Kidney (tissue), 14 donors: ENCODE measurements around the gene ADRA2C. TPM values are rescaled to one million over a fixed set of nuclear protein-coding genes. Genes with fewer than 3 reads are reported as not detected.
A peak's percentile ranks its signal among the peaks of the same experiment; 100 is the strongest.

Experiments used
- DNase-seq, 5 donors: peaks; one replicate each; pipeline ENCODE4 v3.0.0-alpha.2; 2013 to 2020
- FAIRE-seq: peaks from 2 replicates; lab custom pipeline; 2012; peaks lifted over from hg19 to GRCh38; lab: Jason Lieb, UNC
- H3K27ac ChIP-seq, 2 donors: one replicate each; pipeline ENCODE4 v1.7.0; 2013; ENCODE audit warnings: low read depth in 2 of 2, low read length in 2 of 2, inconsistent platforms in 1 of 2
- H3K27me3 ChIP-seq: one replicate; pipeline ENCODE4 v1.7.1; 2013; ENCODE audit warnings: low read length, inconsistent platforms; ENCODE audit not compliant: control insufficient read depth, insufficient read depth
- H3K36me3 ChIP-seq, 3 donors: one replicate each; pipeline versions ENCODE4 v1.7.0 to v1.7.1; 2013; ENCODE audit warnings: low read length in 3 of 3, control low read depth in 1 of 3, inconsistent platforms in 1 of 3; ENCODE audit not compliant: insufficient read depth in 3 of 3, control insufficient read depth in 2 of 3
- H3K4me1 ChIP-seq, 3 donors: one replicate each; pipeline versions ENCODE4 v1.7.0 to v1.7.1; 2013; ENCODE audit warnings: low read length in 3 of 3, inconsistent platforms in 1 of 3, low read depth in 1 of 3; ENCODE audit not compliant: control insufficient read depth in 2 of 3, insufficient read depth in 2 of 3
- H3K4me3 ChIP-seq, 3 donors: one replicate each; pipeline versions ENCODE4 v1.7.0 to v1.8.1; 2013; ENCODE audit warnings: low read length in 3 of 3, control low read depth in 1 of 3, inconsistent platforms in 1 of 3
- H3K9ac ChIP-seq, 3 donors: one replicate each; pipeline versions ENCODE4 v1.7.0 to v1.7.1; 2013; ENCODE audit warnings: low read length in 3 of 3, control low read depth in 1 of 3, inconsistent platforms in 1 of 3
- H3K9me3 ChIP-seq, 3 donors: one replicate each; pipeline versions ENCODE4 v1.7.0 to v1.7.1; 2013; ENCODE audit warnings: low read length in 3 of 3, control low read depth in 1 of 3, inconsistent platforms in 1 of 3; ENCODE audit not compliant: control insufficient read depth in 2 of 3, insufficient read depth in 1 of 3
- CTCF ChIP-seq: IDR thresholded peaks from 3 replicates; pipeline ENCODE4 v1.5.1; 2012; ENCODE audit warnings: mild to moderate bottlenecking, moderate library complexity, borderline replicate concordance; ENCODE audit not compliant: insufficient read depth; ENCODE audit errors: extremely low read depth
- intact Hi-C: fragments of 100-400 bp; cut with DNase I; formaldehyde crosslinking; loops from one replicate; pipeline ENCODE4 v1.11.1; 2022
- polyA plus RNA-seq: library from polyadenylated mRNA; stranded (reverse); fragments of 350-450 nt; fragmentation: Illumina TruSeq; extraction: RNeasy Lipid Tissue Mini Kit (QIAGEN cat#74804); gene quantifications from one replicate; pipeline ENCODE4 v1.2.3, GENCODE V29; 2014; ENCODE audit warnings: low read depth, low replicate concordance; ENCODE audit not compliant: insufficient read depth
- total RNA-seq: library from RNA; stranded (reverse); fragmentation: NEBNext Ultra II Directional; extraction: Animal tissue kit (Norgen Biotek cat#: 25700); gene quantifications from one replicate; pipeline ENCODE4 v1.2.1, GENCODE V29; 2021
- donor health status: control.
- donor health status: control.
- donor health status: control.
- donor health status: control.
- donor health status: control.
- donor health status: DM: yes; HTN: yes; CAD: no.
- donor health status: Normal renal cell carcinoma (clear cell type).

The ADRA2C gene
- total and polyA plus RNA-seq, 2 donors from 2014 or later: 21.9 to 36.2 TPM

- Histone ChIP-seq H3K4me3 (no peak overlapping the region), H3K36me3 (no peaks in the 10 kb centered on the region), H3K9ac (no peak overlapping the region), H3K27ac (no peak overlapping the region), H3K4me1 (no peaks in the 10 kb centered on the region), H3K9me3 (no peaks in the 10 kb centered on the region), H3K27me3 (peaks cover 1% of the 10 kb centered on the region)
- intact Hi-C loops: no loop called here
- DNase-seq (no peak), FAIRE-seq (no peak)
- TF ChIP-seq CTCF: no peak
These were observed 6.4 kb downstream of the ADRA2C start for GRCh38 chr4:3772632-3773031.

GRCh38 chr4:3773552-3774001 lies 7.4 kb downstream of the ADRA2C start:
- DNase-seq (peak in 1 of 5 donors; percentile 48), FAIRE-seq (no peak)
- intact Hi-C loops: no loop called here
- Histone ChIP-seq H3K27me3 (no peaks in the 10 kb centered on the region), H3K4me1 (no peaks in the 10 kb centered on the region), H3K9ac (no peak overlapping the region), H3K27ac (no peak overlapping the region), H3K36me3 (no peaks in the 10 kb centered on the region), H3K4me3 (no peak overlapping the region), H3K9me3 (no peaks in the 10 kb centered on the region)
- no peak for TF ChIP-seq CTCF

- intact Hi-C loops: no loop called here
- Histone ChIP-seq H3K9ac (no peak overlapping the region), H3K9me3 (no peaks in the 10 kb centered on the region), H3K27ac (no peak overlapping the region), H3K27me3 (no peaks in the 10 kb centered on the region), H3K4me1 (no peaks in the 10 kb centered on the region), H3K36me3 (no peaks in the 10 kb centered on the region), H3K4me3 (no peak overlapping the region)
- DNase-seq: no peak
- no peak for TF ChIP-seq CTCF
- FAIRE-seq: no peak
These were observed 8.2 kb downstream of the ADRA2C start for GRCh38 chr4:3774253-3774883.

- Histone ChIP-seq H3K4me3 (no peak overlapping the region), H3K4me1 (no peaks in the 10 kb centered on the region), H3K27ac (no peak overlapping the region), H3K9me3 (no peaks in the 10 kb centered on the region), H3K9ac (no peak overlapping the region), H3K36me3 (no peaks in the 10 kb centered on the region), H3K27me3 (no peaks in the 10 kb centered on the region)
- FAIRE-seq: no peak
- no peak for DNase-seq
- intact Hi-C loops: no loop called here
- no peak for TF ChIP-seq CTCF
These were observed 8.8 kb downstream of the ADRA2C start for GRCh38 chr4:3775005-3775404.
